Measurements from ENCODE around the gene ECPAS.
"Not testable (repeated sequence)": the region's sequence is repeated elsewhere in the genome, so short reads cannot be mapped to it uniquely, and the experiment has no call there.

Gene ECPAS

GRCh38 chr9:111334318-111334863 lies 149.8 kb downstream of the ECPAS start:
- not testable (repeated sequence) for DNase-seq (ENCODE audit: low read depth in 2 of 2)

GRCh38 chr9:111330124-111330523 lies 154.1 kb downstream of the ECPAS start, which contains the start of gene OR2K2:
Gene OR2K2 (minus strand): TSS chr9:111330224. CDS start chr9:111328433, 1,791 bp downstream.
- DNase-seq (ENCODE audit: low read depth in 2 of 2), result no peak

- DNase-seq (ENCODE audit: low read depth in 2 of 2), result no peak
Observed at GRCh38 chr9:111320631-111321030, 163.6 kb downstream of the ECPAS start.

GRCh38 chr9:111316796-111317195 lies 167.4 kb downstream of the ECPAS start:
- no peak for DNase-seq (ENCODE audit: low read depth in 2 of 2)
